Ovary (tissue), 9 donors: ENCODE results near the gene CLDN20. TPM values are rescaled to one million over a fixed set of nuclear protein-coding genes. Genes with fewer than 3 reads are reported as not detected.

ENCODE experiments used
- DNase-seq, 5 donors: peaks; one replicate each; pipeline ENCODE4 v3.0.0-alpha.2; 2019 to 2020
- H3K27ac ChIP-seq, 2 donors: fragments of 200-600 bp; one replicate each; pipeline versions ENCODE4 v1.5.1 to v1.8.0; 2019 to 2022
- H3K27me3 ChIP-seq: fragments of 200-600 bp; one replicate; pipeline ENCODE4 v1.8.0; 2022
- H3K36me3 ChIP-seq: fragments of 200-600 bp; sonication (generic); one replicate; pipeline ENCODE4 v1.5.1; 2019
- H3K4me1 ChIP-seq: one replicate; pipeline ENCODE4 v1.8.1; 2013; ENCODE audit warnings: mild to moderate bottlenecking, moderate library complexity; ENCODE audit not compliant: insufficient read depth
- H3K4me3 ChIP-seq: fragments of 200-600 bp; sonication (generic); one replicate; pipeline ENCODE4 v1.5.1; 2017
- H3K9me3 ChIP-seq, 2 donors: fragments of 200-600 bp in 1 of 2; sonication (generic) in 1 of 2; one replicate each; pipeline versions ENCODE4 v1.5.1 to v1.8.1; 2013 to 2019; ENCODE audit warnings: mild to moderate bottlenecking in 1 of 2, moderate library complexity in 1 of 2
- EP300 ChIP-seq: sonication (generic); formaldehyde crosslinking; IDR thresholded peaks from one replicate; pipeline ENCODE4 v1.6.1; 2017; ENCODE audit warnings: antibody characterized with exemption
- POLR2A ChIP-seq: fragments of 450-650 bp; IDR thresholded peaks from one replicate; pipeline ENCODE4 v1.6.1; 2017; ENCODE audit warnings: antibody characterized with exemption, mild to moderate bottlenecking, moderate library complexity
- WGBS, 3 donors: extraction: QIAGEN DNeasy Blood & Tissue Kit in 1 of 3; methylation state at CpG; one replicate each; pipeline versions ENCODE4 v1.1.5 to v1.1.7; 2013 to 2017; 5-methylcytosine and 5-hydroxymethylcytosine counted together
- intact Hi-C, 4 donors: fragments of 100-400 bp; cut with DNase I; formaldehyde crosslinking; loops; one replicate each; pipeline versions ENCODE4 v1.11.0 to v1.15.1; 2022 to 2023
- polyA plus RNA-seq, 2 donors: library from polyadenylated mRNA; stranded (reverse); fragments of 200-250 nt in 1 of 2; fragments of 350-450 nt in 1 of 2; fragmentation: Illumina TruSeq in 1 of 2; extraction: RNeasy Lipid Tissue Mini Kit (QIAGEN cat#74804) in 1 of 2; gene quantifications; one replicate each; pipeline ENCODE4 v1.2.3, GENCODE V29; 2013 to 2014
- total RNA-seq, 7 donors: library from RNA; depleted of rRNA in 2 of 7; stranded (reverse); fragments of >200 nt in 2 of 7; fragmentation: NEBNext Ultra II Directional in 3 of 7; extraction: Animal tissue kit (Norgen Biotek cat#: 25700) in 3 of 7; gene quantifications; one replicate each; pipeline versions ENCODE4 v1.1.0 to v1.2.4, GENCODE V29; 2016 to 2023
- TF ChIP-seq, protein P1 (sequence below), 3 donors: fragments of 450-650 bp in 2 of 3; fragments of 200-600 bp in 1 of 3; IDR thresholded peaks; one replicate each; pipeline versions ENCODE4 v1.5.1 to v1.8.0; 2016 to 2022; ENCODE audit warnings: antibody characterized with exemption in 3 of 3, mild to moderate bottlenecking in 1 of 3
- donor health status: DM: no; HTN: no; CAD: no; lungs with moderate emphysema.
- donor health status: DM: no; HTN: no; CAD: no.
- donor health status: Bipolar disorder and iron deficiency.
- donor health status: DM: yes; HTN: yes; CAD: no.
- donor health status: DM: no; HTN: no; CAD: no.
- donor health status: DM: yes; HTN: yes; CAD: no.

CLDN20 gene
- total and polyA plus RNA-seq, 9 donors = not detected

- H3K4me3 ChIP-seq = no peak overlapping the region
- no peaks in the 10 kb centered on the region for H3K9me3 ChIP-seq
- H3K4me1 ChIP-seq = no peaks in the 10 kb centered on the region
- 88 to 93% (median 89%) methylated on average over 3 of the region's 3 CpGs for WGBS, 3 donors
- TF ChIP-seq POLR2A (no peak), EP300 (no peak)
- TF ChIP-seq, protein P1, sequence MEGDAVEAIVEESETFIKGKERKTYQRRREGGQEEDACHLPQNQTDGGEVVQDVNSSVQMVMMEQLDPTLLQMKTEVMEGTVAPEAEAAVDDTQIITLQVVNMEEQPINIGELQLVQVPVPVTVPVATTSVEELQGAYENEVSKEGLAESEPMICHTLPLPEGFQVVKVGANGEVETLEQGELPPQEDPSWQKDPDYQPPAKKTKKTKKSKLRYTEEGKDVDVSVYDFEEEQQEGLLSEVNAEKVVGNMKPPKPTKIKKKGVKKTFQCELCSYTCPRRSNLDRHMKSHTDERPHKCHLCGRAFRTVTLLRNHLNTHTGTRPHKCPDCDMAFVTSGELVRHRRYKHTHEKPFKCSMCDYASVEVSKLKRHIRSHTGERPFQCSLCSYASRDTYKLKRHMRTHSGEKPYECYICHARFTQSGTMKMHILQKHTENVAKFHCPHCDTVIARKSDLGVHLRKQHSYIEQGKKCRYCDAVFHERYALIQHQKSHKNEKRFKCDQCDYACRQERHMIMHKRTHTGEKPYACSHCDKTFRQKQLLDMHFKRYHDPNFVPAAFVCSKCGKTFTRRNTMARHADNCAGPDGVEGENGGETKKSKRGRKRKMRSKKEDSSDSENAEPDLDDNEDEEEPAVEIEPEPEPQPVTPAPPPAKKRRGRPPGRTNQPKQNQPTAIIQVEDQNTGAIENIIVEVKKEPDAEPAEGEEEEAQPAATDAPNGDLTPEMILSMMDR (IDR thresholded peaks at IDR 0.05) = no peak
- no peaks in the 10 kb centered on the region for H3K27me3 ChIP-seq
- no peak for DNase-seq
- H3K36me3 ChIP-seq = peaks cover 2% of the 10 kb centered on the region
- intact Hi-C loops = no loop called here
- no peak overlapping the region for H3K27ac ChIP-seq
Observed at GRCh38 chr6:155297669-155298068, 33.9 kb downstream of the CLDN20 start.

GRCh38 chr6:155301867-155302266 lies 38.1 kb downstream of the CLDN20 start:
- H3K36me3 ChIP-seq = no peaks in the 10 kb centered on the region

DNA sequence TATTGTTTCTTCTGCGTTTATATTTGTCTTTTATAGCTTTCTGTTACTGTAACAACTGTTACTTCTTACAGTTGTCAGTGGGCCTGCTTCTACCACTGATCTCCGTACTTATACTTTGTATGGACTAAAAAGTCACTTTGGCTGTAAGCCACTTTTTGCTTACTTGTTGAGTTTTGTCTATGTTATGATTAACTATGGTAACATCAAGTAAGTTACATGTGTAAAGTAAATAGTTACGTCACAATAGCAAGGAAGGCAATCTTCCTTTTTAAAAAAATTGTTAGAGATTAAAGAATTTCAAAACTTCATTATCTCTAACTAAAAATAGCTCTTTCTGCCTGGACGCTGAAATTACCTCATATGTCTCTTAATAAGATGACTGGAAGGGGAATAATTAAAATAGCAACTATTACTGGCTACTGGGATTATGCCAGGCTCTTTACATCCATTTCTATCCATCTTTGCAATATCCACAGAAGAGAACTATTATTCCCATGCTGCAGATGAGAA lies 39.6 kb downstream of the CLDN20 start:
- Histone ChIP-seq H3K27ac (no peak overlapping the region), H3K4me1 (no peaks in the 10 kb centered on the region), H3K27me3 (no peaks in the 10 kb centered on the region), H3K9me3 (no peaks in the 10 kb centered on the region), H3K36me3 (no peaks in the 10 kb centered on the region), H3K4me3 (no peak overlapping the region)
- TF ChIP-seq POLR2A (no peak), EP300 (no peak)
- TF ChIP-seq, protein P1 (IDR thresholded peaks at IDR 0.05) = no peak
- intact Hi-C loops = no loop called here
- 34 to 43% (median 40%) methylated on average over 4 of the region's 4 CpGs for WGBS, 3 donors
- DNase-seq = no peak

More at GRCh38 chr6:155301867-155302266, 38.1 kb downstream of the CLDN20 start:
- H3K27me3 ChIP-seq = no peaks in the 10 kb centered on the region
- DNase-seq = no peak
- no peak overlapping the region for H3K27ac ChIP-seq
- 80 to 87% (median 83%) methylated on average over 2 of the region's 2 CpGs for WGBS, 3 donors
- TF ChIP-seq, protein P1 (IDR thresholded peaks at IDR 0.05) = no peak
- no peak for TF ChIP-seq POLR2A
- TF ChIP-seq EP300 = no peak
- H3K9me3 ChIP-seq = no peaks in the 10 kb centered on the region
- H3K4me1 ChIP-seq = no peaks in the 10 kb centered on the region
- no peak overlapping the region for H3K4me3 ChIP-seq
- intact Hi-C loops = no loop called here

- Histone ChIP-seq H3K36me3 (no peaks in the 10 kb centered on the region), H3K4me1 (no peaks in the 10 kb centered on the region), H3K4me3 (no peak overlapping the region), H3K9me3 (no peaks in the 10 kb centered on the region), H3K27me3 (no peaks in the 10 kb centered on the region), H3K27ac (no peak overlapping the region)
- WGBS, 3 donors = 78 to 95% (median 79%) methylated on average over 2 of the region's 2 CpGs
- intact Hi-C loops = no loop called here
- TF ChIP-seq POLR2A (no peak), EP300 (no peak)
- TF ChIP-seq, protein P1 (IDR thresholded peaks at IDR 0.05) = no peak
- no peak for DNase-seq
Observed at GRCh38 chr6:155306958-155307357, 43.1 kb downstream of the CLDN20 start.
